Body of pancreas (tissue), 4 donors: Measurements from ENCODE around the gene GPR137B. TPM values are rescaled to one million over a fixed set of nuclear protein-coding genes. Genes with fewer than 3 reads are reported as not detected.
A peak's percentile ranks its signal among the peaks of the same experiment; 100 is the strongest.
"Not testable (repeated sequence)": the region's sequence is repeated elsewhere in the genome, so short reads cannot be mapped to it uniquely, and the experiment has no call there.

Experiments
- ATAC-seq: fragments of 150-250 bp; one replicate; pipeline ENCODE4 v1.9.1; 2016
- DNase-seq, 4 donors: peaks; one replicate each; pipeline ENCODE4 v3.0.0-alpha.2; 2019
- H3K27ac ChIP-seq, 4 donors: fragments of 200-600 bp; sonication (generic); 1 replicate in 3 of 4; 2 replicates in 1 of 4; pipeline versions ENCODE4 v1.5.1 to v1.6.1; 2016 to 2019; ENCODE audit warnings: mild to moderate bottlenecking in 1 of 4, mixed read lengths in 1 of 4, moderate library complexity in 1 of 4
- H3K27me3 ChIP-seq, 2 donors: fragments of 200-600 bp; sonication (generic); one replicate each; pipeline ENCODE4 v1.6.0; 2016; ENCODE audit warnings: mild to moderate bottlenecking in 1 of 2
- H3K36me3 ChIP-seq, 2 donors: fragments of 200-600 bp; sonication (generic); replicated peaks in 1 of 2; 2 replicates each; pipeline ENCODE4 v1.5.1; 2016; ENCODE audit warnings: low read depth in 2 of 2; ENCODE audit not compliant: insufficient read depth in 1 of 2
- H3K4me1 ChIP-seq: fragments of 200-600 bp; sonication (generic); one replicate; pipeline ENCODE4 v1.6.0; 2016
- H3K4me3 ChIP-seq, 2 donors: fragments of 200-600 bp; sonication (generic); 1 replicate in 1 of 2; 2 replicates in 1 of 2; pipeline ENCODE4 v1.5.1; 2016 to 2019
- H3K9me3 ChIP-seq, 3 donors: fragments of 200-600 bp; sonication (generic); 1 replicate in 2 of 3; 2 replicates in 1 of 3; pipeline ENCODE4 v1.5.1; 2016
- CTCF ChIP-seq, 7 experiments: fragments of 450-650 bp in 4 of 7; fragments of 200-600 bp in 3 of 7; sonication (generic) in 3 of 7; IDR thresholded peaks; one replicate each; pipeline ENCODE4 v1.5.1; 2016 to 2019; ENCODE audit warnings: antibody characterized with exemption in 7 of 7
- POLR2A ChIP-seq, 3 donors: fragments of 450-650 bp; IDR thresholded peaks; one replicate each; pipeline ENCODE4 v1.6.1; 2016; ENCODE audit warnings: antibody characterized with exemption in 3 of 3, mild to moderate bottlenecking in 2 of 3
- WGBS, 2 donors: methylation state at CpG; one replicate each; pipeline ENCODE4 v1.1.5; 2017; 5-methylcytosine and 5-hydroxymethylcytosine counted together
- intact Hi-C: fragments of 100-400 bp; cut with DNase I; formaldehyde crosslinking; loops from one replicate; pipeline ENCODE4 v1.15.1; 2023
- total RNA-seq, 2 donors: library from RNA; depleted of rRNA; stranded (reverse); fragments of >200 nt; gene quantifications; one replicate each; pipeline ENCODE4 v1.1.0, GENCODE V29; 2016

GPR137B gene
- 1 to 10 TPM; 3.3 to 3.9 TPM for total RNA-seq

GRCh38 chr1:236142253-236143103, at the start of gene GPR137B:
Gene GPR137B, plus strand, starts transcription at chr1:236142539. Its CDS starts 84 bp downstream, at chr1:236142623.
- DNase-seq, result peak; percentile 31 to 60 (median 44)
- H3K9me3 ChIP-seq, result no peaks in the 10 kb centered on the region
- TF ChIP-seq POLR2A (IDR thresholded peaks at IDR 0.05), result no peak
- no peak for TF ChIP-seq CTCF (IDR thresholded peaks at IDR 0.05)
- WGBS, 2 donors, result 1 to 2% methylated on average over 21 to 67 of the region's 105 CpGs
- H3K4me1 ChIP-seq, result peaks cover 26% of the 10 kb centered on the region
- ATAC-seq, result peak; percentile 62
- H3K36me3 ChIP-seq, result no peaks in the 10 kb centered on the region
- H3K4me3 ChIP-seq, result peak within 1 kb of the TSS in 1 of 2 donors; percentile 57
- H3K27me3 ChIP-seq, result no peaks in the 10 kb centered on the region
- intact Hi-C loops, result no loop called here
- peak within 1 kb of the TSS in 1 of 4 donors; percentile 59 for H3K27ac ChIP-seq

GRCh38 chr1:236092899-236093298, 49.4 kb upstream of the GPR137B start:
- WGBS, 2 donors, result 37 to 48% methylated on average over 5 of the region's 5 CpGs
- H3K4me1 ChIP-seq, result no peaks in the 10 kb centered on the region
- no peak overlapping the region for H3K27ac ChIP-seq
- no peaks in the 10 kb centered on the region for H3K9me3 ChIP-seq
- no peak overlapping the region for H3K4me3 ChIP-seq
- no peak for DNase-seq
- H3K36me3 ChIP-seq, result no peaks in the 10 kb centered on the region
- no peak for TF ChIP-seq POLR2A (IDR thresholded peaks at IDR 0.05)
- no peak for TF ChIP-seq CTCF (IDR thresholded peaks at IDR 0.05)
- H3K27me3 ChIP-seq, result no peaks in the 10 kb centered on the region
- ATAC-seq, result no peak
- intact Hi-C loops, result no loop called here

- DNase-seq, result no peak
- ATAC-seq, result no peak
- WGBS, 2 donors, result 79 to 80% methylated on average over 3 of the region's 3 CpGs
Measured at GRCh38 chr1:236095705-236096520, 46.4 kb upstream of the GPR137B start.

GRCh38 chr1:236096660-236097482, 45.5 kb upstream of the GPR137B start:
- H3K9me3 ChIP-seq, intact Hi-C loops, H3K4me1 ChIP-seq, H3K36me3 ChIP-seq, H3K27me3 ChIP-seq, H3K4me3 ChIP-seq: not testable (repeated sequence)
- 54 to 58% methylated on average over 15 of the region's 15 CpGs for WGBS, 2 donors
- DNase-seq, result peak; percentile 84 to 90 (median 84)
- H3K27ac ChIP-seq, result peak overlapping the region; percentile 28 to 75 (median 43)
- ATAC-seq, result peak; percentile 58

More at GRCh38 chr1:236095705-236096520, 46.4 kb upstream of the GPR137B start:
- Histone ChIP-seq H3K9me3 (no peaks in the 10 kb centered on the region), H3K4me1 (no peaks in the 10 kb centered on the region), H3K27ac (no peak overlapping the region), H3K27me3 (no peaks in the 10 kb centered on the region), H3K36me3 (no peaks in the 10 kb centered on the region), H3K4me3 (no peak overlapping the region)
- intact Hi-C loops, result no loop called here
- TF ChIP-seq CTCF (IDR thresholded peaks at IDR 0.05) (no peak), POLR2A (IDR thresholded peaks at IDR 0.05) (no peak)
